GM21529 (cell line): ENCODE data around the gene HOXB3.

Experiments
- ATAC-seq: cut with Tn5 transposase; IDR thresholded peaks from one replicate; pipeline ENCODE4 v1.9.1; 2021; ENCODE audit not compliant: unreplicated experiment

Gene HOXB3

DNA sequence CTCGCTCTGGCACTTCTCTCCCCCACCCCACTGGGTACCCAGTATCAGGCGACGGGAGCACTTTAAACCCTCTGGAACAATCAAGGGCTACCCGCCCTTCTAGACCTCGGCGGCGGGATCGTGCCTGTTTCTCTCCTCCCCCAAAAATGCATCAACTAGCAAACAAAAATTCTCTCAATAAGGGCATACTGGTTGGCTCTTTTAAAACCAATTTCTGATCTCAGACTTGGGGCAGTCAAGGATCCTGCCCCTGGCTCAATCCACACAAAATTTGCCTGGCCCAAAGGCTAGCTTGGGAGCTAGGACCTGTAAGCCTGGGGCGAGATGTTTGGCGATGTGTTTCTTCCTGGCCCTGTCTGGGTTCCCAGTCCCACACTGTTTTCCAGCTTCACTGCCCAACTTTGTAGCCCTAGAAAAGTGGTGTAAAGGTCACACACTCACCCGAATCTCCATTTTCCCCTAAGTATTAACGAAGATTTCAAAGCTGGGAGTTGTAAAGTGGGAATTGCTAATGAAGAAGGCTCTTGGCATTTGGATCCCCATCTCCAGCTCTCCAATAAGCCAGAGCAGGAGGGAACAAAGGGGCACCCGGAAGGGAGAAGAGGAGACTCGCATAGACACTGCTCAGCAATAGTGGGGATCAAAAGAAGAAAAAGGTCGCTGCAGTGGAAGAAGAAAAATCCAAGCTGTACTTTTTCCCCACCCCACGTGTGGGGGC lies 30.8 kb downstream of the HOXB3 start:
- ATAC-seq = no peak

DNA sequence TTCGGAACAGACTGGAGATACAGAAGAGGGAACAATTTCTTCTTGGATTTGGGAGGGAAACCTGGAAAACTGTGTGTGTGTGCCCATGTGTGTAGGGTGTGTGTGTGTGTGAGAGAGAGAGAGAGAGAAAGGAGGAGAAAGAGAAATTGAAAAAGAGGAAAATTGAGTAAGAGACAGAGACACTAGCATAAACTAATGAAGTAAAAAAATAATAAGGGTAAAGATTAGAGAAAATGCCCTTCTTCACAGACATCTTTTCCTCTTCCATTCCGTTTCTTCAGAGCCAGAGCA lies 31.3 kb downstream of the HOXB3 start:
- no peak for ATAC-seq

- no peak for ATAC-seq
These were observed 31.8 kb downstream of the HOXB3 start for GRCh38 chr17:48558057-48558830.

- ATAC-seq = no peak
These were observed 33.3 kb downstream of the HOXB3 start for GRCh38 chr17:48556576-48557401.

GRCh38 chr17:48556229-48556575 lies 33.8 kb downstream of the HOXB3 start:
- no peak for ATAC-seq

GRCh38 chr17:48555258-48556228 lies 34.5 kb downstream of the HOXB3 start:
- ATAC-seq = no peak

- ATAC-seq = no peak
These were observed 35.4 kb downstream of the HOXB3 start for GRCh38 chr17:48554412-48555257.

DNA sequence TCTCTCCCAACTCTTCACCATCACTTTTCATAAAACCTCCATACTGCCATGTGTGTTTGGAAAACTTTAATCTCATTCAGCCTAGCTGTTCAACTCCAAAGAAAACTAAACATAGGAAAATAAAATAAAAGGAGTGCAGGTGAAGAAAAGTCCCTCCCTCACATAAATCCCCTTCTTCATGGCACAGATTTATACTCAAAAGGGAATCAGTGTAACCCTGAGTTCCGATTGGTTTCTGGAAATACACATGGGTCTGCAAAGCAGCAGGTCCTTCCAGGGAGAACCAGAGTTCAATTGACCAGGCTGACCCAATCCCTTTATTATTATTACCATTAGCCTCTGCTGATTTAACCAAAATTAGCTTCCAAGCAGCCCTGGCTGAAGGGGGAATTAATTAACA lies 36.2 kb downstream of the HOXB3 start:
- no peak for ATAC-seq

GRCh38 chr17:48553190-48553547 lies 36.9 kb downstream of the HOXB3 start:
- no peak for ATAC-seq

DNA sequence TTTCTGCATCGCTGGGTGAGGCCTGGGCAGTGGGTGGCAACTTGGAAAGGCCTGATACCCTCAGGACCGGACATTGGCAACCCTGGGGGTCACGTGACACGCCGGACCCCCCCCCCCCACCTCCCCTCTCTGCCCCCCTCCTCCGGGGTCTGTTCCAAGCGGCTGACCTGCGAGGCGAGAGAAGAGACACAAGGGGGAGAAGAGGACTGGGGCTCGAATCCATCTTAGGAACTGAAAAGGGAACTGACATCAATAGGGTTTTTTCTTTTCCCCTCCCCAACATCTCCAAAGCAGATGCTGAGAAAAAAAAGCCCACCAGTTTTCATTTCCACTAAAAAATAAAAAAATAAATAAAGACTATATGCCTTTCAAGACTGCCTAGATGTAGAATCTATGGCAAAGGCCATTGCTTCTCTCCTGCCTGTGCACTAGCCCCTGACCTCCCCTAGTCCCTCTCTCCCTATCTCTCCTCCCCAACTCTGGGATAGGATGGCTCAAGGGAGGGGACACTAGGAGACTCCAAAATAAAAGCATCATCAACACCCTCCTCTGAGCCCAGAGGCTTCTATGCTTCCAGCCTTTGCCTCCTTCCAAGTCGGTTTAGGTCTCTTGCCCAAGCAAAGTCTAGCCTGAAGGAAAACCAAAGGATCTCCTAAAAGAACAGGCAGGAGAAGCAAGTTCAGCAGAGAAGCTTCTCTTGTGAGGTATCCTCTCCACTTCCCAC lies 37.4 kb downstream of the HOXB3 start:
- ATAC-seq = no peak

DNA sequence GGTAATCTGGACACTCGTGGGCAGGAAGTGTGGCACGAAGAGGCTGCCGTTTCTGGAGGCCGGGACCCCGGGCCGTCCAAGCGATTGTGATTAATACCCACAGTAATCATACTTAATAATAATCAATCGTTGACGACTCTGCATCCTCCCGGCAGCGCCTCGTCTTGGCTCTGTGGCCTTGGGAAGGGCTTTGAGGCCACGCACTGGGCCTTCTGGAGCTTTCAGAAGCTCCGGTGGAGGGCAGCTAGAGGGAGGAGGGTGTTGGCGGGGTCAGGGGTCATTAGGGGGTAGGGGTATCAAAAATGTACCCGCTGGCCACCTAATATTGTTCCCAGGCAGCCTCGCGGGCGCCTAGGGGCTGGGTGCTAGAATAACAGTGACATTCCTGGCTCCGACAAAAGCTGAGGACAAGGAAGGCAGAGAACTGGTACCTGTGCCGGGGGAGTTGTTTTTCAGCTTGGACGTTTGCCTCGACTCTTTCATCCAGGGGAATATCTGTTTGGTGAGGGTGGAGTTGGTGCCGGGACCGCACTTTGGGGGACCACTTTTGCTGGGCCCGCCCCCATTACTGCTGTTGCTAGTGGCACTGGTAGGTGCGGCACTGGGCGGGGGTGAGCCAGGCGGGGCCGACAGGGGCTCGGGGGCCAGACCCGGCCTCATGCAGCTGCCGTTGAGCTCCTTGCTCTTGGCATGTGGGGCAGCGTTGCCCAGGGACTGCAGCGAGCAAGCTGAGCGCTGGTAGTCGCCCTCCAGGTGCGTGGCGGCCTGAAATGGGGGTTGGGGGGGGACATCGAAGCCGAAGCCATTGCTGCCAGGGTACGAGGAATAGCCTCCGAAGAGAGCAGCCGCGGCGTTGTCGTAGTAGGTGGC lies 38.2 kb downstream of the HOXB3 start:
- no peak for ATAC-seq

DNA sequence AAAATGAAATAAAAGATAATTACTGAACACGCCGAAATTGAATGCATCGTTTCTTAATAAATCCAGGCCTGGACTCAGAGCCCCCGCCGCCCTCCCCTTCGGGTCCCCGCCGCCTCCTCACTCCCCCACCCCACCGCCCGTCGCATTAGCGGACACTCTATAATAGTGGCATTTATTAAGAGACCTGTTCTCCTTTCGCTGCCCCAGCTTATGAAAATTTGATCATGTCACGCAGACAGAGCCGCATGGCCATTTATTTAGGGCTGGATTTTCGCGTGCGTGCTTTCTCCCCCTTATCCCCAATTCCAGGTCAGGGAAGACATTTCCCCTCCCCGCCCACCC lies 38.9 kb downstream of the HOXB3 start:
- ATAC-seq = no peak

DNA sequence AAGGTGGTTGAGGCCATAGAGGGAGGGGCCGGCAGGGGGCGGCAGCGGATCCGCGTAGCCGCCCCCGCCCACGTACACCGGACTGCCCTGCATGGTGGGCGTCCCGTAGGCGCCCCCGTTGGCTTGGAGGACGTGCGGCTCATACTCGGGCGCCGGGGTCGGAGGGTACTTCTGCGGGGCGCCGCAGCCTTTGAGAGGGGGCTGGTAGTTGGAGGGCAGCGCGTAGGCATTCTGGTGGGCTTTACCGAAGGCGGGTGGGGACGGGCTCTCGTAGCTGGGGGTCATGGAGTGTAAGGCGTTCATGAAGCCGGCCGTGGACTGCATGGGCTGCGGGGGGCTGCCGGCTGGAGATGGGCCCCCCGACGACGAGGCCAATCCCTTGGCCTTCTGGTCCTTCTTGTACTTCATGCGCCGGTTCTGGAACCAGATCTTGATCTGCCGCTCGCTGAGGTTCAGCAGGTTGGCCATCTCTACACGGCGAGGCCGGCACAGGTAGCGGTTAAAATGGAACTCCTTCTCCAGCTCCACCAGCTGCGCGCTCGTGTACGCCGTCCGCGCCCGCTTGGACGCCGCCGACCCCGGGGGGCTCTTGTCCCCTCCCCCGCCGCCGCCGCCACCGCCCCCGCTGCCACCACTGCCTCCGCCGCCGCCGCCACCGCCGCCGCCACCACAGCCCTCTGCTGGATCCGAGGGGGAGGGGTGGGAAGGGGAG lies 39.4 kb downstream of the HOXB3 start:
- no peak for ATAC-seq

DNA sequence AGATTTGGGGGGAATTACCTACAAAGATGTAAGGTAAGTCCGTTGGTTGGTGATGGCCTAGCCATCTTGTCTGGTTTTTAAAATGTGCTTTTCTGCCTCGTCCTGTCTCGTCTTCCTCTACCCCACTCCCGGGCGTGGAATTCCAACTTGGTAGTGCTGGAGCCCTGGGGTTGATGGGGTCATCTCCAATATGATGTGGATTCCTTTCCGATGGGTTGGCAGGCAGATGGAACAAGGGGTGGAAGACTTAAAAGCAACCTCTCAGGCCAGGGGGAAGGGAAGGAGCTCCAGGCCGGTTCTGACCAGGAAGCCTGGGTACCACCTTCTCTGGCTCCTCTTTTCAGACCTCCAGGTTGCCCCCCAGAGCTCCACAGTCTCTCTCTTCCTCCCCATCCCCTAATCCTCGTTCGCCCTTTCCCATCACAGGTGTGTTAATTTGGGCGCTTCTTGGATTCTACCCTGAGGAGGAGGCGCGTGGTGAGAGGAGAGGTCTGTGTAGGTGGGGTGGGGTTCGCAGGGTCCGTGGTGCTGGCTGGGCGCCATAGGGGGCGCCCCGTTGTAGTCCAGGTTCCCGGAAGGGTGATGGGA lies 40.0 kb downstream of the HOXB3 start:
- no peak for ATAC-seq

DNA sequence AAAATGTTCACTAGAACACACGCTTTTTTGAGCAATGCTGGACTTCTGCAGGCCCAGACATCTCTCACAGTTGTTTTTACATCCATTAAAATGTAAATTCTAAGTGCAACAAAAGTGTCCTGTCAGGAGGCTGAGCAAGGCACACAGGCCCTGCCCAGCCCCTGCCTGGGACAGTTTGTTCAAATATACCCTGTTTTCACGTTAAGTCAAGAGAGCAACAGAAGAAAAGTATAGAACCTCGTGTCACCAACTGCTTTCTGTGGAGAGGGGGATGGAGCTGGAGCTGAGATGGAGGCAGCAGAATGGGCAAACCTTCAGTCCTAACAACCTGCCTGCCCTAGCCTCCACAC lies 40.8 kb downstream of the HOXB3 start:
- no peak for ATAC-seq

DNA sequence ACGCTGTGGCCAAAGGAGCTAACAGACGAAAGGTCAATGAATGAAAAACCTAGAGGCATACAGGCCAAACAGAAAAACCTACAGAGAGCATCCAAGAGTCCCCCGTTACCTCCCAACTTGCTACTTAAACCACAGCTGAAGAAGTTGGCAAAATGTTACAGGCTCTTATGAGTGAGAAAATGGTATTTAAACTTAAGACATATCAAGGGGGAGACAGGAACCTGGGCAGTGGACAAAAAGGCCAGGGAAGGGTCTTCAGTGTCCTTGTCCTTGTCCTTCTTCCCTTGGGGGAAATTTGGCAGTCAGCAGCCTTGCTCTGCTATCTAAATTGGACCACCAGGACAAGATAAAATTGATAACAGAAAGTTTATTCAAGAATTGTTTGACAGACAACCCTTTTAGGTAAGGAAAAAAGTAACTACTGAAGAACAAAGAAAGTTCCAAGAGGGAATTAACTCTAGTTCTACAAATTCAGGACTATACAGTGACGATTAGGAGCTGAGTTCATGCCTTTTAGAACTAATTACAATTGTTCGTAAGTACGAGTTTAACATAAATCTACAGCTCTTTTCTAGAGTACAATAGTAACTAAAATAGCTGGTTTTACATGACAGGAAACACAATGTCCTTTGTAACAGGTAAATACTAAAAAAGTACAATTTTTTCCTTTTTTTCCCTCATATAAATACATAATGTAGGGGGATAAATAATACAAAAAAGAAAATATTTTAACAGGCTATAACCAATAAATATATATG lies 41.3 kb downstream of the HOXB3 start:
- ATAC-seq = no peak
